Measurements from ENCODE around the gene POLR1A.

Gene POLR1A

DNA sequence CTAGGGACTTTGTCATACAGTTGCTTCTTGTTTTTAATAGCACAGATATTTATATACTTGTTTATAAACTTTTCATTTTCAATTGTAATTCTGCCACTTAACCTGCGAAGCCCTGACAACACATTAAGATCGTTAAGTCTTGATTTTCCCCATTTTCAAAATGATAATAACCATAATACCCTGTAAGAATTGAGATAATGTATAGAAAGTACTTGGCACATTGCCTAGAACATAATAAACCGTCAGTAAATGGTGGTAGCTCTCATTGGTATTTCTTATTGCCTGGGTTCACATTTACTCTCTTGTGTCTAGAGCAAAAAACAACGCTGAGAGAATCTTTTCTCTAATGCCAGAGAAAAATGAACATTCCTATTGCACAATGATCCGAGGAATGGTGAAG, 19.0 kb upstream of the POLR1A start:
- no peak for DNase-seq (ENCODE audit: low spot score)
- in situ Hi-C loops (cut with MboI; ENCODE audit: low pct_unique_long_range_greater_than_20kb, low sequenced_read_pairs, unreplicated experiment): no loop called here
- TF ChIP-seq, protein P1, sequence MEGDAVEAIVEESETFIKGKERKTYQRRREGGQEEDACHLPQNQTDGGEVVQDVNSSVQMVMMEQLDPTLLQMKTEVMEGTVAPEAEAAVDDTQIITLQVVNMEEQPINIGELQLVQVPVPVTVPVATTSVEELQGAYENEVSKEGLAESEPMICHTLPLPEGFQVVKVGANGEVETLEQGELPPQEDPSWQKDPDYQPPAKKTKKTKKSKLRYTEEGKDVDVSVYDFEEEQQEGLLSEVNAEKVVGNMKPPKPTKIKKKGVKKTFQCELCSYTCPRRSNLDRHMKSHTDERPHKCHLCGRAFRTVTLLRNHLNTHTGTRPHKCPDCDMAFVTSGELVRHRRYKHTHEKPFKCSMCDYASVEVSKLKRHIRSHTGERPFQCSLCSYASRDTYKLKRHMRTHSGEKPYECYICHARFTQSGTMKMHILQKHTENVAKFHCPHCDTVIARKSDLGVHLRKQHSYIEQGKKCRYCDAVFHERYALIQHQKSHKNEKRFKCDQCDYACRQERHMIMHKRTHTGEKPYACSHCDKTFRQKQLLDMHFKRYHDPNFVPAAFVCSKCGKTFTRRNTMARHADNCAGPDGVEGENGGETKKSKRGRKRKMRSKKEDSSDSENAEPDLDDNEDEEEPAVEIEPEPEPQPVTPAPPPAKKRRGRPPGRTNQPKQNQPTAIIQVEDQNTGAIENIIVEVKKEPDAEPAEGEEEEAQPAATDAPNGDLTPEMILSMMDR (IDR thresholded peaks at IDR 0.05; ENCODE audit: extremely low read depth, insufficient read depth, missing control alignments): no peak

DNA sequence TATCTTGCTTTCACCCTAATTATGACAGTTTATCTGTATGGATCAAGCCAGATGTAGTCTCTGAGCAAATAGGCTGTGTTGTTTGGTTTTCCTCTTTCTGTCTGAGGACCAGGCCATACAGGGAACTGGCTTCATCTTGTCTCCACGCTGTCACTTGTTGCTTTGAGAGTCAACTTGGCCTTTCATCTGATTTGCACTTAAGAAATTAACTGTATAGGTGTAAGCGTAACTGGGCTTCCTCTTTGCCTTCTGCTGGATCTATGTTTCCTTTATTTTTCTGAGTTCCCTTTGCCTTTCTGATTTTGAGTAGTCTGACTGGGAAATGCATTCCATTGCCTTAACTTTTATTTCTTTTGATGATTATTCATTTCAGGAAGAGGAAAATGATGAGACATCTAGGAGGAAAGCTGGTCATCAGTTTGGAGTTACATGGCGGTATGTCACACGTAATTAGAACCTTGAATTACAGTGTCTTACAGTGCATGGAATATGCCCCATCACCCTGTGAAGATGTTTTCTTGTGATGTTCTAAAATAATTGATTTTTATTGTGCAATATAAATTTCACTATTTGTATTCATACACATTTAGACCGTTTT, 17.7 kb upstream of the POLR1A start:
- no peak for DNase-seq (ENCODE audit: low spot score)
- TF ChIP-seq, protein P1 (IDR thresholded peaks at IDR 0.05; ENCODE audit: extremely low read depth, insufficient read depth, missing control alignments): no peak
- in situ Hi-C loops (cut with MboI; ENCODE audit: low pct_unique_long_range_greater_than_20kb, low sequenced_read_pairs, unreplicated experiment): no loop called here

DNA sequence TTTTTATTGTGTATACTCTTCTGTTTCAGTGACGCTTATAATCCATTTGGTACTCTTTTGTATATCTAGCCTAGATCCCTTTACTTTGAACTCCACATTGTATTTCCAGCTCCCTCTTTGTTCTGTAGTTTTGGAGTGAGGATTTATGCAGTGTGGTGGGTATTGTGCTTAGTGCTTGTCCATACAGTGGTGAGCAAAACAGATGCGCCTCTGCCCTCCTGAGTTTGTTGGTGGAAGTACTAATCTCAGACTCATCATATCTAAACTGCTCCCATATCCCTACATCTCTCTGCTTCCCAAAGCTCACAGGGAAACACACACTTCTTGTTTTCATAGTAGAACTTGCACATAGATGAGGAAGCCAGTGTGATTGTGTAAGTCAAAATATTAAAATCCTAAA, 12.4 kb upstream of the POLR1A start:
- TF ChIP-seq, protein P1 (IDR thresholded peaks at IDR 0.05; ENCODE audit: extremely low read depth, insufficient read depth, missing control alignments): no peak
- in situ Hi-C loops (cut with MboI; ENCODE audit: low pct_unique_long_range_greater_than_20kb, low sequenced_read_pairs, unreplicated experiment): no loop called here
- no peak for DNase-seq (ENCODE audit: low spot score)

DNA sequence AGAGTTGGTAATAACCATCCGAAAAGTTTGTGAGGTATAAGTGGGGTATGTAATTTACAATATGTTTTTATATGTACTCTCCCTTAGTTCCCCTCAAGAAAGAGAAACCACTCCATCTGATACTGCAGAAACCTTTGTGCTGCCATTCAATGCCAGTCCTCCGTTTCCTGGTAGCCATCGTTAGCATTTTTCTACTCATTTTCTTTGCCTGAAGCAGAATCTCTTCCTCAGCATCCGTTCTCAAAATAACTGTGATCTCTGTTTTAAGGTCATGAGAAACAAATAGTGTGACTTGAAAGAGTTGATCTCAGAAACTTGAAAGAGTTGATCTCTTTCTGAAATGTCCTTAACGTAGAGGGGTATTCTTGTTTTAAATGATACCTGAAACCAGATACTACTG, 1.3 kb upstream of the POLR1A start:
- no peak for DNase-seq (ENCODE audit: low spot score)
- in situ Hi-C loops (cut with MboI; ENCODE audit: low pct_unique_long_range_greater_than_20kb, low sequenced_read_pairs, unreplicated experiment): no loop called here

DNA sequence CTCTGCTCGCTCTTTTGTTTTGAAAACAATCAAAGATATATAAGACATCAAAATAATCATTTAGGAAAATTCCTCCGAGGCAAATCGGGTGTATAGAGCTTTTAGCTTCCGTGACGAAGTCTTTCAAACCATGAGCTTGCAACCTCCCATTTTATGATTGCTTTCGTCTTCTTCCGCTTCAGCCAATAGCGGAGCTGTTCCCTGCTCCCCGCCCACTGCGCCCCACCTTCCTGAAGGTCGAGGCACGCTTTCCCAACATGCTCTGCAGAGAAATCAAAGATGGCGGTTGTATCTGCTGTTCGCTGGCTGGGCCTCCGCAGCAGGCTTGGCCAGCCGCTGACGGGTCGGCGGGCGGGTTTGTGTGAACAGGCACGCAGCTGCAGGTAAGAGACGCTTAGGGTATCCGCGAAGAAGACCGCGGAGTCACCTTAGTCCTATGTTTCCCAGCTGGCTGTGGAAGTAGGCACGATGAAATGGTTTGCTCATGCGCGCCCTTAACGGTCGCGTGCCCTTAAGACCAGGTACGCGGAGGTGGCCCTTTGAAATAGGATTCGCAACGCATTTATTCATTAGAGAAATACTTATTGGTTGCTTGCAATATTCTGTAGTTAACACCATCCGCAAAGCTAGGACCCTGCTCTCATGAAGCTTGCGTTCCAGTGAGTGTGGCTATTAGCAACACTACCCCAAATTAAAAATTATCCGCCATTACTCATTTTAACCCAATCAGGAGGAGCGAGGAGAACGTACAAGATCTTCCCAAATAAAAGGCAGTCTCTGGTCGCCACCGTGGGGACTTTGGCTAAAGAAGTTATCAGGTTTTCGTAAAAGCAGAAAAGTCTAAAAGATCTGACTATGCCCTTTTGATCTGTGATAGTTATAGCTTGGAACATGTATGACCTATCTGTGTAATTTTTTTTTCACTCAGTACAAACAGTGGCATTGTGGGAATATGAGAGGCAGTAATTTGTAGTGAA, 571 bp upstream of the POLR1A start, which contains the start of gene PTCD3:
TSS of gene PTCD3 (plus strand) at position 267 of the 977 bp plus-strand sequence. CDS start at position 280, 13 bp downstream.
- in situ Hi-C loops (cut with MboI; ENCODE audit: low pct_unique_long_range_greater_than_20kb, low sequenced_read_pairs, unreplicated experiment): no loop called here
- TF ChIP-seq, protein P1 (IDR thresholded peaks at IDR 0.05; ENCODE audit: extremely low read depth, insufficient read depth, missing control alignments): no peak
- DNase-seq (ENCODE audit: low spot score): peak; percentile 86

More for the DNA sequence above, 1.3 kb upstream of the POLR1A start:
- TF ChIP-seq, protein P1 (IDR thresholded peaks at IDR 0.05; ENCODE audit: extremely low read depth, insufficient read depth, missing control alignments): no peak

DNA sequence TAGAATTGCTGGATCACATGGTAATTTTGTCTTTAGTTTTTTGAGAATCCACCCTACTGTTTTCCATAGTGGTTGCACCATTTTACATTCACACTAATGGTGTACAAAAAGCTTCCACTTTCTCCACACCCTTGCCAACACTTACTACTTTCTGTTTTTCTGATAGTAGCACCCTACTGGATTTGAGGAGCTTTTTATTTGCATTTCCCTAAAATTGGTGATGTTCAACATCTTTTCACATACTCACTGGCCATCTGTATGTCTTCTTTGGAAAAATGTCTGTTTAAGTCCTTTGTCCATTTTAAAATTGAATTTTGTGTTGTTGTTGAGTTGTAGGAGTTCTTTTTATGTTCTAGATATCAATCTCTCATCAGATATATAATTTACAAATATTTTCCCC, 3.5 kb downstream of the POLR1A start:
- TF ChIP-seq, protein P1 (IDR thresholded peaks at IDR 0.05; ENCODE audit: extremely low read depth, insufficient read depth, missing control alignments): no peak
- in situ Hi-C loops (cut with MboI; ENCODE audit: low pct_unique_long_range_greater_than_20kb, low sequenced_read_pairs, unreplicated experiment): no loop called here
- no peak for DNase-seq (ENCODE audit: low spot score)

Data from GM13977 (cell line).